GM19025 (cell line): ENCODE results near the gene LDB3.
"Not testable (repeated sequence)": the region's sequence is repeated elsewhere in the genome, so short reads cannot be mapped to it uniquely, and the experiment has no call there.

Experiments used
- ATAC-seq: cut with Tn5 transposase; IDR thresholded peaks from one replicate; pipeline ENCODE4 v1.9.1; 2021; ENCODE audit warnings: mild to moderate bottlenecking, low read depth, moderate library complexity; ENCODE audit not compliant: unreplicated experiment

LDB3 gene

DNA sequence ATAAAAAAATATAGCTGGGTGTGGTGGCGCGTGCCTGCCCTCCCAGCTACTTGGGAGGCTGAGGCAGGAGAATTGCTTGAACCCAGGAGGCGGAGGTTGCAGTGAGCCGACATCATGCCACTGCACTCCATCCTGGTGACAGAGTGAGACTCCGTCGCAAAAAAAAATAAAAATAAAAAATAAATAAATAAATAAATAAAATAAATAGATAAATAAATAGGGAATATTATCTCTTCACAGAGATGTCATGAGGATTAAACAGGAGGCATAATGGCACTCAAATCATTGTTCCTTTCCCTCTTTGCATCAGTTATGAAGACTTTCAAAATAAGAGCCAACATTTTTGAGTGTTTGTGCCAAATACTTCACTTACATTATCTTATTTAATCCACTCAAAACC is 56.1 kb downstream of the LDB3 start:
- no peak for ATAC-seq

DNA sequence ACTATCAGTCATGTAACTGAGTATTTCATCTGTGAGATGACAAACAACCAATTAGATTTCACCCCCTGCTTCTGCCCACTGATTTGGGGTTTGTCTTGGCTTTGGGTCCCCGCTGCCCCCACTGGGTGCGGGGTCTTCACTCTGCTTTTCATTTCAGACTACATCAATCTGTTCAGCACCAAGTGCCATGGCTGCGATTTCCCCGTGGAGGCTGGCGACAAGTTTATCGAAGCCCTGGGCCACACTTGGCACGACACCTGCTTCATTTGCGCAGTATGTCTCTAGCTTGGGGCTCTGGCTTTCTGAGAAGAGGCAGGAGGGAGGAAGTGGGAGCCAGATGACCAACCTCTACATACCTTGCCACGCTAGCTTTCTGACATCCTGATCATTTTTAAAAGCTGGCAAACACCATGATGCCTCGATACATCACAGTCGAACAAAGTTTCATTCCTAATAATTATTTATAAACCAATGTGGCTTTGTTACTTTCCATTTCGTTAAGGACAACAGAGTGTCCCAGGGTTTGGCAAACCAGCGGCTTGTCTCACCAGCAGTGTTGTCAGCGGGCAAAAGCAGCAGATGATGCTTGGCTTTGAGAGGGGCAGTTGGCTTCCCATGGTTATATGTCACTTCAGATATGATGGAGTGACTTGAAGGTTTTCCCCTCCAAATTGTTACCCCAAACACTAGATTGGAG is 57.8 kb downstream of the LDB3 start:
- ATAC-seq: no peak

GRCh38 chr10:86726677-86726999 is 58.3 kb downstream of the LDB3 start:
- ATAC-seq: no peak

DNA sequence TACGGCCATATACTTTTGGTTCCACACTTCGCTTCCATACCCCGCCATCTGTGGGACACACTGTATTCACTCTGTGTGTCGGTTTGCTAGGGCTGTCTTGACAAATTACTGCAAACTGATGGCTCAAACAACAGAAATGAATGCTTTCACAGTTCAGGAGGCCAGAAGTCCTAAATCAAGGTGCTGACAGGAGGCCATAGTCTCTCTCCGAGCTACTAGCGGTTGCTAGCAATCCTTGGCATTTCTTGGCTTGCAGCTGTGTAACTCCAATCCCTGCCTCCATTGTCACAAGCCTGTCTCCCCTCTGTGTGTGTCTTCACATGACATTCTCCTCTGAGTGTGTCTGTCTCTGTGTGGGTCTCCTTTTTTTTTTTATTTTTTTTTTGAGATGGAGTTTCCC is 59.2 kb downstream of the LDB3 start:
- ATAC-seq: no peak

DNA sequence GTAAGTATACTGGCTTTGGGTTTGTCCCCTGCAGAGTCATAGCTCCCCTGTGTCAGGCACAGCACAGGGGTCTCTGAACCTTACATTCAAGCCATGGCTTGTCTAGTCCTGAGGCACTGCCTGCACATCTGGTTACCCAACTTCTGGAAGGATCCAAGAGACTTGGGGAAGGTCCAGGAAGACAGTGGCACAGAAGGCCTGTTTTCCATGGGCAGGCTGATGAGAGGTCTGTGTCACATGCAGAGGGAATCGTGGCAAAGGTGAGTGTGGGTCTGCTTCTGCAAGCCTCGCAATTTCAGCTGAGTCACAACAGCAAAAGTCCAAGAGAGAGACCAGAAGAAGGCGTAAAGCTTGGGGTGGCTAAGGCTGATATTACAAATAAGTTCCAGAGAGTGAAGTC is 59.7 kb downstream of the LDB3 start:
- ATAC-seq: no peak

DNA sequence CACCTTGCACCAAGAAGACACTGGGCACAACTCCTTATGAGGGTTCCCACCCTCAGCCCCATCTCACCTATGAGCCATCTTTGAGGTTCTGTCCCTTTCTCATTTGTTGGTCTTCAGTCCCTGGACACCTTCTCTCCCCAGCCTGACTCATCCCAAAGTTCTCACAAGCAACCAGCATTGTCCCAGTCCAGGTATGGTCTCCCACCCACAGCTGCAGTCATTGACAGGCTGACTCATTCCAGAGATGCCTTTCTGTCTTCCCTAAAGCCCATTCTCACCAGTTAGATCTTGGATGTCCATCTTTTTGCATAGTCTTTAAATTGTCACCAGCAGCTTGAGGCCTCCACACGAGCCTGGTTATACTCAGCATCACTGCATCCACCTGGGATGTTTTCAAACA is 61.4 kb downstream of the LDB3 start:
- ATAC-seq: no peak

DNA sequence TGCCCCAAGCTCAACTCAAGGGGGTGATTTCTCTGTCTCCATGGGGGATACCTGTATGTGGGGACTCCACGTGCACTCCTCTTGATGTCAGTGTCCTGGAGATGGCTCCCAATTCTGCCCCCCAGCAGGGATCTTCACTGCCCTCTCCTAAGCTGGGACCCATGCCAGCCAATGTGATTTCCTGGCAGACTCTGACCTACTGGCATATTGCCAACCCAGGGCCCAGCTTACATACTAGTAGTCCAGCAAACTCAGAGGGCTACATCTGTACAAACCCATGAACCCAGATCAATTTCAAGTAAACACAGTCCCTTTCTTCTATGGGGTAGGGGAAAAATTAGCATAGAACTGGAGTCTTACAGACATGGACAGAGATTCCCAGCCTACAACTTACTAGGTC is 61.9 kb downstream of the LDB3 start:
- ATAC-seq: no peak

DNA sequence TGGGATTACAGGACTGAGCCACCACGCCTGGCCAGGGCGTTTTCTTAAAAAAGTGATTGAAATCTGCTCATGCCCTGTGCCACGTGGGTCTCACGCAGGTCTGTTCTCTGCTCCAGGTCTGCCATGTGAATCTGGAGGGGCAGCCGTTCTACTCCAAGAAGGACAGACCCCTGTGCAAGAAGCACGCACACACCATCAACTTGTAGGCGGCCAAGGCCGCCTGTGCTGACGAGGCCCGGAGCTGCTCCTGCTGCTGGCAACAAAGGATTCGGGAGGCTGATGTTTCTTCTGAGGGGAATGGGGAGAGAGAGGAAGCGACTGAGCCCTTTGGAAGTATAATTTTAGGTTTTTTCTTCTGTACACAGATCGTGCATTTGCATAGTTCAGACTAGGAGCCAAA is 64.5 kb downstream of the LDB3 start:
- ATAC-seq: no peak

GRCh38 chr10:86733260-86733671 is 65.0 kb downstream of the LDB3 start:
- ATAC-seq: no peak

- no peak for ATAC-seq
Observed at GRCh38 chr10:86734207-86734988, 66.1 kb downstream of the LDB3 start.

DNA sequence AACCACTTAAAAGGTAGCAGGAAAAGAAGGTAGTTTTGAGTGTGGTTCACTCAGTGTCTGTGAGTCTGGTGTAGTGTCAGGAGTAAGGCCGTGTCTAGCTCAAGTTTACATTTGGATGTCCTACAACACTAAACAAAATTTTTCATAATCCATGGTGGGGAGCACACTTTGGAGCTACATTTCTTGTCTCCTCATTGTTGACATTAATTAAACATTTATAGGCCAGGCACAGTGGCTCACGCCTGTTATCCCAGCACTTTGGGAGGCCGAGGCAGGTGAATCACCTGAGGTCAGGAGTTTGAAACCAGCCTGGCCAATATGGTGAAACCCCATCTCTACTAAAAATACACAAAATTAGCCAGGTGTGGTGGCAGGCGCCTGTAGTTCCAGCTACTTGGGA is 67.0 kb downstream of the LDB3 start:
- not testable (repeated sequence) for ATAC-seq

GRCh38 chr10:86742230-86742629 is 73.9 kb downstream of the LDB3 start:
- ATAC-seq: no peak

GRCh38 chr10:86744067-86744725 is 75.9 kb downstream of the LDB3 start:
- no peak for ATAC-seq

DNA sequence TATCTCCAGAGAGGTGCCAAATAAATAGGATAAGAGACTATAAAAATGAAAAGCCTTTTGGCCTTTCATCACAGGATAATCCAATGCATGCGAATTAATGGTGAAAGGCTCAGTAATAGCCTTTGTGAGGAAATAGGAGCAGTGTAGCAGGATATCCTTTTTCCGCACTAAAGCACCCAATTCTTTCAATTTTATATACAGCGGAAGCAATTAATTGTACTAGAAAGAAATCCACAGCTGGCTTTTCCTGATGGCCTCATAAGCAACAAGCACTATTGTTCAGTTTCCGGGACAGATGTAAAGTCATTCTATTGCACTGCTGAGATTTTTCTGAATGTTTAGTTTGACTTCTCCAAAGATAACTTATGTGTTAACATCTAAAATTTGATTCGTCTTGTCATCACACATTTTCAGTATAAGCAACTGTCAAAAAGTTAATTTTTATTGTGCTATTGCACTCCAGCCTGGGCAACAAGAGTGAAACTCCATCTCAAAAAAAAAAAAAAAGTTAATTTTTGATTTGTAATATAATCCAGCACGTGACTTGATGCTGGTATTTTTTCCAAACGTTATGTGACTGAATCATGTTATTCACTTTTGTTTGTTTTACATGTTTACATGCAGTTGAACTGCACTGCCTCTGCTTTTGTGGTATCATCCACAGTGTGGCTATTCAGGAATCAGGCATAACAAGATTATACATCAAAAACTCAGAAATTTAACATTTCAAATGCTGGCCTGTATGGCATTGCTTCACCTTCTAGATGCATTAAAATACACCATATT is 79.7 kb downstream of the LDB3 start:
- ATAC-seq: no peak

GRCh38 chr10:86749854-86750253 is 81.5 kb downstream of the LDB3 start:
- ATAC-seq: no peak

- ATAC-seq: no peak
Observed at GRCh38 chr10:86751477-86751876, 83.2 kb downstream of the LDB3 start.

DNA sequence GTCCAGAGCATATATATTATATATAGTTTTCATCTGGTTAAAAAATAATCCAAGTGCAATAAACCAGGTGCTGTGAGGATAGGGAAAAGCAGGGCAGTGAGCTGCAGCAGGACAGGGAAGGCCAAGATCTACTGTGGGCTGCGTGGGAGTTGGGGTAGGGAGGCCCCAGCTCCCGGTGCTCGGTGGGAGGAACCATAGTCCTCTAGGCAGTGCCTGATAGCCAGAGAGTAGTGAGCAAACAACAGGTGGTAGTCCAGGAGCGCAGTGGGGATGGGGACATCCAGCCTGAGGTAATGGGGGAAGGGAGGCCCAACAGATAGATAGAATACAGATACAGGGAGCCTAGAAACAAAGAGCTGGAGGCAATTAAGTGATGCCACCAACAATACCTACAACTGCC is 84.0 kb downstream of the LDB3 start:
- no peak for ATAC-seq

DNA sequence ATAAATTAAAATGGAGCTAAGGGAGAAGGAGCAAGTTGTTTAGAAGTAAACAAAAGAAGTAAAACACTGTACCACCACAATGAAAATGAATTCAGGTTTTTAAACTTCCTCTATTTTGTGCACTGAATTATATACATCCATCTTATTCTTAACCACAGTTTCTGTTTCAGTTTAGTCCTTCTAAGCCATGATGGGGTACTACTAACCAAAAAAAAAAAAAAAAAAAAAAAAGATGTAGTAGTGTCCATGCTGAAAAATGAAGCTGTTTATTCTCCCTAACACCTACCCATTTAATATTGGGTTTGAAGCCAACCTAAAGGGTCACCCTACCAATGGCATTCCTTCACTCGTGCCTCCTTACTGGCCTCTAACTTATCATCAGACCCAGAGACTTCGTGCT is 84.7 kb downstream of the LDB3 start:
- ATAC-seq: no peak

DNA sequence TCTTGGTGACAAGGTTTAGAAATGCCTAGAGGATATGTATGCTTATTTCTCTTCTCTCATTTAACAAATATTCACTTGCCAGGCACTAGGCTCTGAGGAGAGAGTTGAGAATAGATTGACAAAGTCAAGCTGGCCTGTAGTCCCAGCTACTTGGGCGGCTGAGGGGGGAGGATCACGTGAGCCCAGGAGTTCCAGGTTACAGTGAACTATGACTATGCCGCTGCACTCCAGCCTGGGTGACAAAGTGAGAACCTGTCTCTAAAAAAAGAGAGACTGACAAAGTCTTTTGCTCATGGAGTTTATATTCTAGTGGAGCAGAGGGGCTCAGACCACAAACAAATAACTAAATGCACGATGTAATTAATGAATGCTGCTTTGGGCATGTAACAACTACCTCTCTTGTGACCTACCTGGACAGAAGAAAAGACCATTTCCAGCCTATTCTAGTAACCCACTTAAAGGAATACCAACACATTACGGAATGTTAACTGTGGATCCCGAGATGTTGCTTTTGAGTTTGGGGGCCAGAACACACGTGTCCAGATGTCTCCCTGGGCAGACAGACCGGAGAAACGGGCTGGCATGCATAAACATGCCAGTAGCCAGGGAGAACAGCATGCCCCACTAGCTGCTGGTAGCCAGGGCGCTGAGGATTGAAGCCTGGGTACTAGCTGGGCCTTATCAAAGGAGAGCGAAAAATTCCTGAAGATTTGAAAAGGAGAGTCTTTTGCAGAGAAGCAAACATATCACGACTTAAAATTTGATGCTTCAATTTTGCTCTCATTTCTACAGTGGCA is 85.5 kb downstream of the LDB3 start:
- no peak for ATAC-seq

- ATAC-seq: no peak
Observed at GRCh38 chr10:86755454-86755739, 87.1 kb downstream of the LDB3 start.
